Measurements from ENCODE around the gene GATM.

GRCh38 chr15:45387380-45388007 lies 9.2 kb upstream of the GATM start:
- no peak for TF ChIP-seq POLR2A (IDR thresholded peaks at IDR 0.05; ENCODE audit: low read depth, low read length)
- TF ChIP-seq TAF1 (IDR thresholded peaks at IDR 0.05; ENCODE audit: borderline replicate concordance, low read depth, low read length), result no peak
- TF ChIP-seq POLR2AphosphoS5 (IDR thresholded peaks at IDR 0.05; ENCODE audit: low read depth, low read length), result no peak

All from GM12892 (cell line).